COR-L47 (cell line): ENCODE results near the gene SLC25A2.
A peak's percentile ranks its signal among the peaks of the same experiment; 100 is the strongest.
"Not testable (repeated sequence)": the region's sequence is repeated elsewhere in the genome, so short reads cannot be mapped to it uniquely, and the experiment has no call there.

Experiments
- DNase-seq: peaks from one replicate; lab custom pipeline; 2025; lab: John Stamatoyannopoulos, UW

Gene SLC25A2

DNA sequence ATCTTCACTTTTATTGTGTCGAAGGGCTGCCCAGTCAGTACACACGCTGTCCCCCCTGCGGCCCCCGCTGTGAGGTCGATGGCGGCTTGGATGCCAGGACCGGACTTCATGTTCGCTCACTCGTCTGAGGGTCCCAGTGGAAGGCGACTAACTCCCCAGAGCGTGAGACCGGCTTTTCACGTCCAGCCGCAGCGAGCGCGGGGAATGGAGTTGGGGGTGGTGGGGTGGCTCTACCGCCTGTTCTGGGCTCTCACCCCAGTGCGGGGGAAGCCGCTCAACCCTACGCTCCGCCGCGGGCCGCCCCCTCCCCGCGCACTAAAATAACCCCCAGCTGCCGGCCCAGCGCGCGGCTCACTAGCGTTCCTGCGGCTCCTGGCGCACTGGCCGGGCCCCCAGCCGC lies at the start of gene SLC25A2:
Gene SLC25A2 (minus strand): TSS at position 294 of the 400 bp plus-strand sequence. CDS start 184 bp downstream, at position 110.
- no peak for DNase-seq

DNA sequence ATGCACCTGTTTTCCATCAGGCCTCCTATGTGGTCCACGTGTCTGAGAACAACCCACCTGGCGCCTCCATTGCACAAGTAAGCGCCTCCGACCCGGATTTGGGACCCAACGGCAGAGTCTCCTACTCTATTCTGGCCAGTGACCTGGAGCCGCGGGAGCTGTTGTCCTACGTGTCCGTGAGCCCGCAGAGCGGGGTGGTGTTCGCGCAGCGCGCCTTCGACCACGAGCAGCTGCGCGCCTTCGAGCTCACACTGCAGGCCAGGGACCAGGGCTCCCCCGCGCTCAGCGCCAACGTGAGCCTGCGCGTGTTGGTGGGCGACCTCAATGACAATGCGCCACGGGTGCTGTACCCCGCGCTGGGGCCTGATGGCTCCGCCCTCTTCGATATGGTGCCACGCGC lies 47.7 kb upstream of the SLC25A2 start:
- DNase-seq, result no peak

DNA sequence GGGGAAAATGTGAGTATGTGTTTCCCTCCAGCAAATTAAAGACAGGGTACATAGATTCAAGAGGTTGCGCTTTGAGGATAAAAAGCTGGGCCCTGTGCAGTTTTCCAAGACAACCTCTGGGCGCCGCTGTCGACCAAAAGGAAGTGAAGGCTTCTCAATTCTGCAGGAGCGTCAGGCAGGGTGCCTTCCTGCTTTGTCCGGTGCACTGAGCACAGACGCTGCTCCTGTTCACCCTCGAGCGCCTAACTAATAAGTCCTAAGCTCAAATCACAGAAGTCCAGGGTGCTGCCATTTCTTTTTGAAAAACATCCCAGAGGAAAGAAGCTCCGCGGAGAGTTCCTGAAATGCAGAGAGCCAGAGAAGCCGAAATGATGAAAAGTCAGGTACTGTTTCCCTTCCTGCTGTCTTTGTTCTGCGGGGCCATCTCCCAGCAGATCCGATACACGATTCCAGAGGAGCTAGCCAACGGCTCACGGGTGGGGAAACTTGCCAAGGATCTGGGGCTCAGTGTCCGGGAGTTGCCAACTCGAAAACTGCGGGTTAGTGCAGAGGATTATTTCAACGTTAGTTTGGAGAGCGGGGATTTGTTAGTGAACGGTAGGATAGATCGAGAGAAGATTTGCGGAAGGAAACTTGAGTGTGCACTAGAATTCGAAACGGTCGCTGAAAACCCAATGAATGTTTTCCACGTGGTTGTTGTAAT lies 46.2 kb upstream of the SLC25A2 start, which contains the start of gene PCDHGB1:
Gene PCDHGB1 (plus strand): TSS at position 183 of the 703 bp plus-strand sequence. CDS start 162 bp downstream, at position 345.
- DNase-seq, result peak; percentile 50

DNA sequence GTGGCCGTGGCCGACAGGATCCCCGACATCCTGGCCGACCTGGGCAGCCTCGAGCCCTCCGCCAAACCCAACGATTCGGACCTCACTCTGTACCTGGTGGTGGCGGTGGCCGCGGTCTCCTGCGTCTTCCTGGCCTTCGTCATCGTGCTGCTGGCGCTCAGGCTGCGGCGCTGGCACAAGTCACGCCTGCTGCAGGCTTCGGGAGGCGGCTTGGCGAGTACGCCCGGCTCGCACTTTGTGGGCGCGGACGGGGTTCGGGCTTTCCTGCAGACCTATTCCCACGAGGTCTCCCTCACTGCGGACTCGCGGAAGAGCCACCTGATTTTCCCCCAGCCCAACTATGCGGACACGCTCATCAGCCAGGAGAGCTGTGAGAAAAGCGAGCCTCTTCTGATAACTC lies 42.2 kb upstream of the SLC25A2 start:
- not testable (repeated sequence) for DNase-seq

DNA sequence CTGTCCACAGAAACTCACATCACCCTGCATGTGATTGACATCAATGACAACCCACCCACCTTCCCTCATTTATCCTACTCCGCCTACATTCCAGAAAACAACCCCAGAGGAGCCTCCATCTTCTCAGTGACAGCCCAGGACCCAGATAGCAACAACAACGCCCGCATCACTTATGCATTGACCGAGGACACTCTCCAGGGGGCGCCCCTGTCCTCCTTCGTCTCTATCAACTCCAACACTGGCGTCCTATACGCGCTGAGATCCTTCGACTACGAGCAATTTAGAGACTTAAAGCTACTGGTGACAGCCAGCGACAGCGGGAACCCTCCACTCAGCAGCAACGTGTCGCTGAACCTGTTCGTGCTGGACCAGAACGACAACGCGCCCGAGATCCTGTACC lies 41.5 kb upstream of the SLC25A2 start:
- no peak for DNase-seq

DNA sequence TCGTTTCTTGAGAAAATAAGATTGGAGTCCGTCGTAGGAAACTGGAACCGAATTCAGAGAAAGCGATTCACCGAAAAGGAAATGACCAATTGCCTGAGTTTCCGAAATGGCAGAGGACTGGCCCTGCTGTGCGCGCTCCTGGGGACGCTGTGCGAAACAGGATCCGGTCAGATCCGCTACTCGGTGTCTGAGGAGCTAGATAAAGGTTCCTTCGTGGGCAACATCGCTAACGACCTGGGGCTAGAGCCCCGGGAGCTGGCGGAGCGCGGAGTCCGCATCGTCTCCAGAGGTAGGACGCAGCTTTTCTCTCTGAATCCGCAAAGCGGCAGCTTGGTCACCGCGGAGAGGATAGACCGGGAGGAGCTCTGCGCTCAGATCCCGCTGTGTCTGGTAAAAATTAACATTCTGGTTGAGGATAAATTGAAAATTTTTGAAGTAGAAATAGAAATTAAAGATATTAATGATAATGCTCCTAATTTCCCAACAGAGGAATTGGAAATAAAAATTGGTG lies 40.2 kb upstream of the SLC25A2 start:
- DNase-seq, result no peak

DNA sequence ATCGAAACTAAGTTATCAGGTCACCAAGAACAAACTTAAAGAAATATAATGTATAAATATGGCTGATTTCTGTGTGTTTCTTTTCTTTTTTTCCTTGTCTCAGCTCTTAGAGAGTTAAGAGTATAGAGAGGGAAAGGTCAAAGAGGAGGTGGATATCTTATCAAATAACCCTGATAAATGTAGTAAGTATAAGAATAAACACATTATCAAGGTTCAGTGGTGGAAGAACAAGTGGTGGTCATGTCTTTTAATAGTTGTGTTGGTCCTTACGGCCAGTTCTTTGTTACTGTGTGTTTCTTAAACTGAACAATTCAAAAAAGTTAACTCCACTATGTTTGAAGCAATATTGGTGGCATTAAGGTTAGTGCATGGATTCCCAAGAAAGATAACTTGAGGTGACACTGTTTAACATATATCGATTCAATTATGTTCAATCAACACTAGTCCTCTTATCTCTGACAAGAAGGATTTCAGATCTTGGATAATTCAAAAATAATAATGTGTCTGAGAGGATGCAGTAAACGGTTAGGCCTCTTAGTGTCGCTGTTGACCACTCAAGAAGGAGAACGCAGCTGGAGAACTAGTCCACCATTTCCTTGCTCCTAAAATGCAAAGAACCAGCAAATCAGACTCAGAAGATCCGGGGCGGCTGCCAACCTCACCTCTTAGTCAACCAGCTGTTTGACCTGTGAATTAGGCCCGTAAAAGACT lies 39.5 kb upstream of the SLC25A2 start, which contains the start of gene PCDHGA3:
Gene PCDHGA3 (plus strand): TSS at position 588 of the 711 bp plus-strand sequence. CDS start 205 bp downstream, outside the sequence.
- peak; percentile 13 for DNase-seq

DNA sequence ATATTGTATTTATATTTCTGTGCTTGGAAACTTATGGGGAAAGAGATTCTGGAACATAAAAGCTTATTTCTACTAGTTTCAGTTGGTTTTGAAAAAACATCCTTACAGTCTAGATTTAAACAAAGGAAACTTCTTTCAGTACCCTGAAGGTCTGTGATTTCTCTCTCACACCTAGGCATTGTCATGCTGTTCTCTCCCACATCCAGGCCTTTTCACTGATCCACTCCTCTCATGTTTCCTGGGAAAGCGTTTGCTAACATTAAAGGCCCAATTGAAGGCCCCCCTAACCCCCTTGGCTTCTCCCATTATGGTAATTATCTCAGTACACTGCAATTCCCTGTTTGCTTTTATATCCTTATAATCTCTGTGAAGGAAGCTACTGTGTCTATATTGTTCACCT lies 38.9 kb upstream of the SLC25A2 start:
- DNase-seq, result no peak

DNA sequence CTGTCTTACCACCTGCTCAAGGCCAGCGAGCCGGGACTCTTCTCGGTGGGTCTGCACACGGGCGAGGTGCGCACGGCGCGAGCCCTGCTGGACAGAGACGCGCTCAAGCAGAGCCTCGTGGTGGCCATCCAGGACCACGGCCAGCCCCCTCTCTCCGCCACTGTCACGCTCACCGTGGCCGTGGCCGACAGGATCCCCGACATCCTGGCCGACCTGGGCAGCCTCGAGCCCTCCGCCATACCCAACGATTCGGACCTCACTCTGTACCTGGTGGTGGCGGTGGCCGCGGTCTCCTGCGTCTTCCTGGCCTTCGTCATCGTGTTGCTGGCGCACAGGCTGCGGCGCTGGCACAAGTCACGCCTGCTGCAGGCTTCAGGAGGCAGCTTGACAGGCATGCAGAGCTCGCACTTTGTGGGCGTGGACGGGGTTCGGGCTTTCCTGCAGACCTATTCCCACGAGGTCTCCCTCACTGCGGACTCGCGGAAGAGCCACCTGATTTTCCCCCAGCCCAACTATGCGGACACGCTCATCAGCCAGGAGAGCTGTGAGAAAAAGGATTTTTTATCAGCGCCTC lies 37.0 kb upstream of the SLC25A2 start:
- not testable (repeated sequence) for DNase-seq

DNA sequence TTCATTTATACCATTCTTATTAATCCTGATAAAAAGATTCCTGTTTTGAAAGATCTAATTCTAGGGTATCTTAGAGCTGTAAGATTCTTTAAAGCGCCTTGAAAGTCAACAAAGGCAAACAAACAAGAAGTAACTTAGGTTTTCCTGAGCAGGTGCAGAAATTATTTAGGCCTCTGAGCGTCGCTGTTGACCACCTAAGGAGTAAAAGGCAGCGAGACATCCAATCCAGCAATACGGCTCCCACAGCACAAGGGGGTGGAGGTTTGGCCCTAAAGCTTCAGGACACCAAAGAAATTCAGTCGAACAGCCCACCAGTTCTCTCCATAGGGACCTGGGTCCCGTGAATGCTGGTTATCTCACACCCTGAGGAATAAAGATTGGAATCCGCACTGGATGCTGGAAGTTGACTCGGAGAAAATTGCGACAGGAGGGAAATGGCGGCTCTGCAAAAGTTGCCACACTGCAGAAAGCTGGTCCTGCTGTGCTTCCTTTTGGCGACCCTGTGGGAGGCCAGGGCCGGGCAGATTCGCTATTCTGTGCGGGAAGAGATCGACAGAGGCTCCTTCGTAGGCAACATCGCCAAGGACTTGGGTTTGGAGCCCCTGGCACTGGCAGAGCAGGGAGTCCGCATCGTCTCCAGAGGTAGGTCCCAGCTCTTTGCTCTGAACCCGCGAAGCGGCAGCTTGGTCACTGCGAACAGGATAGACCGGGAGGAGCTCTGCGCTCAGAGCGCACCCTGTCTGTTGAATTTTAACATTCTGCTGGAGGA lies 34.9 kb upstream of the SLC25A2 start, which contains the start of gene PCDHGA2:
Gene PCDHGA2 (plus strand): TSS at position 223 of the 769 bp plus-strand sequence.
- DNase-seq, result peak; percentile 30

DNA sequence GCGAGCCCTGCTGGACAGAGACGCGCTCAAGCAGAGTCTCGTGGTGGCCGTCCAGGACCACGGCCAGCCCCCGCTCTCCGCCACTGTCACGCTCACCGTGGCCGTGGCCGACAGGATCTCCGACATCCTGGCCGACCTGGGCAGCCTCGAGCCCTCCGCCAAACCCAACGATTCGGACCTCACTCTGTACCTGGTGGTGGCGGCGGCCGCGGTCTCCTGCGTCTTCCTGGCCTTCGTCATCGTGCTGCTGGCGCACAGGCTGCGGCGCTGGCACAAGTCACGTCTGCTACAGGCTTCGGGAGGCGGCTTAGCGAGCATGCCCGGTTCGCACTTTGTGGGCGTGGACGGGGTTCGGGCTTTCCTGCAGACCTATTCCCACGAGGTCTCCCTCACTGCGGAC lies 28.7 kb upstream of the SLC25A2 start:
- not testable (repeated sequence) for DNase-seq

DNA sequence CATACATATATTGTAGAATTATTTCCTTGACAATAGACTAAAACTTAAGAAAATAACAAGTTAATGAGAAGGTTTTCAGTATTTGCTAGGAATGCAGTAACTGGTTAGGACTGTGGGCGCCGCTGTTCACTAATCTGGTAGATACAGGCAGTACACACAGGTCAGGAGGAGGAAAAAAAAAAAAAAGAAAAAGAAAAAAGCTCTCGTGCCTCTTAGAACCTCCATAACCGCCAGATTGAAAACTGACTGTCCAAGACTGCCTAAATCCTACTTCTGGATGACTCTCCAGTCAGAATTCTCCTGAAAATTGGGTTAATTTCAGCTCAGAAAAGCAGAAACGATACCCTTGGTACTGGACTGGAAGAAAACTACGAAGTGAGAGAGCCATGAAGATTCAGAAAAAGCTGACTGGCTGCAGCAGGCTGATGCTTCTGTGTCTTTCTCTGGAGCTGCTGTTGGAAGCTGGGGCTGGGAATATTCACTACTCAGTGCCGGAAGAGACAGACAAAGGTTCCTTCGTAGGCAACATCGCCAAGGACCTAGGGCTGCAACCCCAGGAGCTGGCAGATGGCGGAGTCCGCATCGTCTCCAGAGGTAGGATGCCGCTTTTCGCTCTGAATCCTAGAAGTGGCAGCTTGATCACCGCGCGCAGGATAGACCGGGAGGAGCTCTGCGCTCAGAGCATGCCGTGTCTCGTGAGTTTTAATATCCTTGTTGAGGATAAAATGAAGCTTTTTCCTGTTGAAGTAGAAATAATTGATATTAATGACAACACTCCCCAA lies 26.6 kb upstream of the SLC25A2 start, which contains the start of gene PCDHGA1:
Gene PCDHGA1 (plus strand): TSS at position 216 of the 782 bp plus-strand sequence.
- DNase-seq, result peak; percentile 17

DNA sequence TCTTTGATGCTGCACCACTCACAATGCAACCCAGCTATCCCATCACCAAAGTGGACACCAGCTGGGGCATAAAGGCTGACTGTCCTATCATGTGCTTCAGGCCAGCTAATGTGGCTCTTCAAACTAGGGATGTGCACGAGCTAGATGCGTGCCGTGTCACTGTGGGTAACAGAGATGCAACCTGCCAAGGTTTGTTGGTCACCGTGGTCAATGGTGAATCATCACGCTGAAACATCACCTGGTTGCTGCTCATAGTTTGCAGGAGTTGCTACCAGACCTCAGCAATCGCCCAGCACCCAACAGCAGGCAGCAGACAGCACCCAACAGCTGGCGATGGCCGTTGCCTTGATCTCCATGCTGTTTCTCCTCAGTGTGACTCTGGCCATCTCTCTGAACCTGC lies 24.4 kb upstream of the SLC25A2 start:
- no peak for DNase-seq

DNA sequence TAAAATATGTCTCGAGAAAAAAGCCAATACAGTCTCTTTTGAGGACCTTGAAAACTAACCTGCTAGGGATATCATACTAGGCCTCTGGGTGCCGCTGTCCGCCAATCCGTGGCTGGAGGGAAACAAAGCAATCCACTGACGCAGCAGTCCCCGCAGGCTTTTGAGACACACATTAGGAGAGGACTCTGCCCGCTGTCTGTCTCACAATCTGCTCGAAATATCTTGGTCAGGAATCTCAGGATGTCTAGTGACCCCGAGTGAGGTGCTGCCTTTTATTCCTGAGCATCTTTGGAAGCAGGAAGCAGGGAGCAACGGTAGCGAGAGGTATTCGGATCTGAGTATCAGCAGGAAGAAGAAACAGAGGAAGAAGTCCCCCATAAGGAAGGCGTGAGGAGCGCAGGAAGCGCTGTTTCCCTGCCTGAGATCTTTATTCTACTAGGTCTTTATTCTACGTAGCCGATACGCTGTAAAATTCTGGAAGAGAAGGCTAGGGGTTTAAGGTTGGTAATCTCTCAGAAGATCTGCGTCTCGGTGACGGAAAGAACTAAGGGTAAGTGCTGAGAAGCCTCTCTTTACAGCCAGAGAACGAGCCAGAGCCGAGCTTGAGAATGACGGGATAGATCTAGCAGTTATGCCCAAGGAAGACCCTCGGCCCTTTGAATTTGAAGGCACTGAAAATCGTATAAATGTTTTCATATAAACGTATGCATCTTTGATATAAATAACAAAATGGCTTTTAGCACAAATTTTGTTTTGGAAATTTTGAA lies 22.4 kb upstream of the SLC25A2 start:
- DNase-seq, result peak; percentile 76

DNA sequence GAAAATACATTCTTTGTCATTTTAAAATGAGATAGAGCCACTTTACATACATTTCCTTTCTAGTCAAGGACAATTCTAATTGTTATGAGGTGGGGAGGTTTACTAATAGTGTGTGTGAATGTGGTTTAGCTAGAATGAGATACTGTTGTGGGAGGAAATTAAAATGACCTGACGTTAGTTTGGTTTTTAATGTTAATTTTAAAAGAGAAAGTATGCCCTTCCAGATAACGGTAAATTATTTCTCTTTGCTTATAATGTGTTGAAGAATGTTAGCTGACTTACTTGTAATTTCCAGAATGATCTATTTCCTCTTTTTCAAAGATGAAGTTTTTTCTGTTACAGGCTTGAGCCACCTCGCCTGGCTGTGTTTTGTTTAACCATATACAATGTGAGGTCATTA lies 18.4 kb upstream of the SLC25A2 start:
- DNase-seq, result no peak

DNA sequence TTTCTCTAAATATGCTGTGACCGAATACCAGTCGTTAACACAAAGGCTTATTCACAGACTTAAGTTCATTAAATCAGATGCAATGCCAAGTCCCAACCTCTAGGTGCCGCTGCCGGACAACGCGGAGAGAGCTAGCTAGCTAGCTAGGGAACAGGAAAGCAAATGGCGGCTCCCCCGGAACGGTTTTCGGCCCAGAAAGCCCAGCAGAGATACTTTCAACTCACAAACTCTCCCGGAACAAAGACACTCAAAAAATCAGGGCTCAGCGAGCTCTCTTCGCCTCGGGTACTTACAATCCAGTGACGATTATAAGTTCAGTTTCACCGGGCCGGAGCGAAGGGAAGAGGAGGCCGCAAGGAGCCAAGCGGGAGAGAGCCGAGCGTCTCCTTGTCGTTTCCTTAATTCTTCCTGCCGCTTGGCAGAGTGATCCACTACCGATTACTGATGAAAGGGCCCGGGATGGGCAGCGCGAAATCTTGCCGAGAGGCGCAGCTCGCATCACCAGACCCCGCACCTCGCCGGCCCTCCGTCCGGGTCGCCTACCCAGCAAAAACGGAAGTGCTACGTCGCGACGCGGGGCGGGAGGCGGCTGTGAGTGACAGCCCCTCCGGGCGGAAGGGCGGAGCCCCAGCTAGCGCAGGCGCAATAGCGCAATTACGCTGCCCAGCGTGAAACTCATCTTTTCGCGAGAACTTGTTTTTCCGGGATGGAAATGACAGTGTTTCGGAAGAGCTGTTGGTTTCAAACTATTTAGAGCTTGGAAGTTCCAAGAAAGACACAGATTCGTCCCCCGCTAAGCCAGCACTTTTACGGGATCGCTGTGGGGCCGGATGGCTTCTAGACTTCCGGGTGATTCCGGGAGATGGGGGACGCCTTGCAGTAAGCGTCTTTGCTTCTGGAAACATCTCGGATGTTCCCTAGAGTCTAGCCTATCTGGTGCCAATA lies 16.6 kb upstream of the SLC25A2 start, which contains the start of gene TAF7:
Gene TAF7 (minus strand): TSS at position 560 of the 945 bp plus-strand sequence. CDS start 740 bp downstream, outside the sequence.
- DNase-seq, result peak; percentile 91

DNA sequence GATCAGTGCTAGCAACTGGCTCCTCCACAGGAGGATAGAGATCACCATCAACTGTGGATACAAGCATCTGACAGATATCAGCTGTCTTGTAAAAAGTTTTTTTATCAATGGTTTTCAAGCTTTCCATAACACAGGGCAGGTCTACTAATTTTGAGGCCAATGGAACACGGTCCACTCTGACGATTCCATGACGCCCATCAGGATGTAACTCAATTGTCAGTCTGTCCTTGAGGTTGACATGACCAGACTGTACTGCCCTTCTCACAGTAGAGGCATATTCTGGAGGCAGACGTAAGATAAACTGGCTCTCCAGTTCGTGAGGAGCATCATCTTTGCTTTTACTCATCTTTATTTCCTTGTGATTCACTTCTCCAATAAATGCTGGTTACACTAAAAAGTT lies 15.8 kb upstream of the SLC25A2 start:
- no peak for DNase-seq

DNA sequence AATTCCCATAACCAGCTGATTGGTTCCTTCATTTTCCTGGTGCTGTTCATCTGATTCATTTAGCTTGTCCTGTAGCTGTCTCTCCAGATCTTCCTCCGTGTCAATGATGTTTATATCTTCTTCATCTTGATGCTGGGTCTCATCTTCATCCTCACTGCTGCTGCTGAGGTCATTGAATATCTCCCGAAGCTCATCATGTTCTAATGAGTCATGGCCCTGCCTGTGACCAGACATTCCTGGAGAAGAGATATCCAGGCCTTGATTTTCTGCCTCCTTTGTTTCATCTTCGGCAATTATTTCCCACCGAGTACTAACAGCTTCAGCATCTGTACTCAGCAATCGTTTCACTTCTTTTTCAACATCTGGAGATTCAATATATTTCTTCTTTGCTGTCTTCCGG lies 15.4 kb upstream of the SLC25A2 start:
- DNase-seq, result no peak

DNA sequence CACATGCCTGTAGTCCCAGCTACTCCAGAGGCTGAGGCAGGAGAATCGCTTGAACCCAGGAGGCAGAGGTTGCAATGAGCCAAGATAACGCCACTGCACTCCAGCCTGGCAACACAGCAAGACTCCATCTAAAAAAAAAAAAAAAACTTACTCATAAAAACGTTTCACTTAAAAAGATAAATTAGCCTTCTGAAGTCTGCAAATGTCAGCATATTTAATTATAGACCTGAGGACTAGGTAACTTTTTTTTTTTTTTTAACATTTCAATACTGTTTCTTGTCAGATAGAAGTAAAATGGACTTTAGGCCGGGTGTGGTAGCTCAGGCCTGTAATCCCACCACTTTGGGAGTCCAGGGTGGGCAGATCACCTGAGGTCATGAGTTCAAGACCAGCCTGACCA lies 13.1 kb upstream of the SLC25A2 start:
- DNase-seq, result not testable (repeated sequence)
